SK-N-SH treated with all-trans-retinoic acid at 6 μM for 48 hours (cell line): Measurements from ENCODE around the gene PLA2G12B.
"Not testable (repeated sequence)": the region's sequence is repeated elsewhere in the genome, so short reads cannot be mapped to it uniquely, and the experiment has no call there.

ENCODE experiments used
- ATAC-seq: fragments of 200-7000 bp; cut with Tn5 transposase; 3 replicates; pipeline ENCODE4 v1.9.1; 2020; ENCODE audit warnings: mild to moderate bottlenecking, moderate library complexity
- ARNTL ChIP-seq: fragments of 450-650 bp; formaldehyde crosslinking; IDR thresholded peaks from 2 replicates; pipeline ENCODE4 v1.5.0; 2020; ENCODE audit warnings: low read depth, mild to moderate bottlenecking, moderate library complexity, borderline replicate concordance
- BACH2 ChIP-seq: fragments of 250-450 bp; sonication (Bioruptor Pico); IDR thresholded peaks from 2 replicates; pipeline ENCODE4 v1.9.0; 2021; ENCODE audit warnings: mild to moderate bottlenecking, borderline replicate concordance
- CSDC2 ChIP-seq: fragments of 250-450 bp; sonication (Bioruptor Pico); IDR thresholded peaks from 2 replicates; pipeline ENCODE4 v1.5.0; 2020; ENCODE audit warnings: mild to moderate bottlenecking, moderate library complexity
- ESRRG ChIP-seq: fragments of 250-450 bp; sonication (Bioruptor Pico); IDR thresholded peaks from 2 replicates; pipeline ENCODE4 v1.6.1; 2021; ENCODE audit warnings: mild to moderate bottlenecking
- GLIS3 ChIP-seq: fragments of 250-450 bp; sonication (Bioruptor Pico); IDR thresholded peaks from 2 replicates; pipeline ENCODE4 v1.5.0; 2020; ENCODE audit warnings: mild to moderate bottlenecking, moderate library complexity
- ISL1 ChIP-seq: fragments of 250-450 bp; sonication (Bioruptor Pico); IDR thresholded peaks from 2 replicates; pipeline ENCODE4 v2.1.2; 2022; ENCODE audit warnings: mild to moderate bottlenecking, moderate library complexity
- OSR1 ChIP-seq: fragments of 250-450 bp; sonication (Bioruptor Pico); IDR thresholded peaks from 2 replicates; pipeline ENCODE4 v1.8.0; 2022; ENCODE audit warnings: moderate library complexity, mild to moderate bottlenecking, inconsistent platforms
- PPARA ChIP-seq: fragments of 250-450 bp; sonication (Bioruptor Pico); IDR thresholded peaks from 2 replicates; pipeline ENCODE4 v1.5.0; 2020; ENCODE audit warnings: mild to moderate bottlenecking, borderline replicate concordance
- RARB ChIP-seq: fragments of 250-450 bp; sonication (Bioruptor Pico); IDR thresholded peaks from 2 replicates; pipeline ENCODE4 v1.8.0; 2021; ENCODE audit warnings: mild to moderate bottlenecking, moderate library complexity
- SNAI2 ChIP-seq: fragments of 250-450 bp; sonication (Bioruptor Pico); IDR thresholded peaks from 2 replicates; pipeline ENCODE4 v1.5.0; 2020; ENCODE audit warnings: mild to moderate bottlenecking, moderate library complexity
- TCF4 ChIP-seq: fragments of 250-450 bp; sonication (Bioruptor Pico); IDR thresholded peaks from 2 replicates; pipeline ENCODE4 v1.8.0; 2021; ENCODE audit warnings: mild to moderate bottlenecking, moderate library complexity, borderline replicate concordance
- TOX ChIP-seq: fragments of 250-450 bp; sonication (Bioruptor Pico); IDR thresholded peaks from 2 replicates; pipeline ENCODE4 v1.8.0; 2021; ENCODE audit warnings: mild to moderate bottlenecking, moderate library complexity, borderline replicate concordance
- ZC3H10 ChIP-seq: fragments of 250-450 bp; sonication (Bioruptor Pico); IDR thresholded peaks from 2 replicates; pipeline ENCODE4 v1.5.1; 2021; ENCODE audit warnings: mild to moderate bottlenecking, moderate library complexity
- ZFP3 ChIP-seq: fragments of 250-450 bp; sonication (Bioruptor Pico); IDR thresholded peaks from 2 replicates; pipeline ENCODE4 v1.5.0; 2020; ENCODE audit warnings: mild to moderate bottlenecking, moderate library complexity
- ZFP30 ChIP-seq: fragments of 450-650 bp; formaldehyde crosslinking; IDR thresholded peaks from 2 replicates; pipeline ENCODE4 v1.5.0; 2022; ENCODE audit warnings: mild to moderate bottlenecking, moderate library complexity
- ZNF70 ChIP-seq: fragments of 450-650 bp; formaldehyde crosslinking; IDR thresholded peaks from 2 replicates; pipeline ENCODE4 v1.5.0; 2020; ENCODE audit warnings: mild to moderate bottlenecking, moderate library complexity
- ZNF8 ChIP-seq: fragments of 450-650 bp; formaldehyde crosslinking; IDR thresholded peaks from 2 replicates; pipeline ENCODE4 v1.5.0; 2020; ENCODE audit warnings: mild to moderate bottlenecking, moderate library complexity
- TF ChIP-seq, protein P1 (sequence below): fragments of 250-450 bp; sonication (Bioruptor Pico); IDR thresholded peaks from 2 replicates; pipeline ENCODE4 v1.5.1; 2021; ENCODE audit warnings: mild to moderate bottlenecking, moderate library complexity
- TF ChIP-seq, protein P2 (sequence below): fragments of 250-450 bp; sonication (Bioruptor Pico); IDR thresholded peaks from 2 replicates; pipeline ENCODE4 v1.5.1; 2020; ENCODE audit warnings: low read depth, mild to moderate bottlenecking, moderate library complexity
- TF ChIP-seq, protein P3 (sequence below): fragments of 250-450 bp; sonication (Bioruptor Pico); IDR thresholded peaks from 2 replicates; pipeline ENCODE4 v1.8.0; 2020; ENCODE audit warnings: mild to moderate bottlenecking, moderate library complexity, borderline replicate concordance
- TF ChIP-seq, protein P4 (sequence below): fragments of 250-450 bp; sonication (Bioruptor Pico); IDR thresholded peaks from 2 replicates; pipeline ENCODE4 v1.5.0; 2020; ENCODE audit warnings: mild to moderate bottlenecking, moderate library complexity

Gene PLA2G12B

DNA sequence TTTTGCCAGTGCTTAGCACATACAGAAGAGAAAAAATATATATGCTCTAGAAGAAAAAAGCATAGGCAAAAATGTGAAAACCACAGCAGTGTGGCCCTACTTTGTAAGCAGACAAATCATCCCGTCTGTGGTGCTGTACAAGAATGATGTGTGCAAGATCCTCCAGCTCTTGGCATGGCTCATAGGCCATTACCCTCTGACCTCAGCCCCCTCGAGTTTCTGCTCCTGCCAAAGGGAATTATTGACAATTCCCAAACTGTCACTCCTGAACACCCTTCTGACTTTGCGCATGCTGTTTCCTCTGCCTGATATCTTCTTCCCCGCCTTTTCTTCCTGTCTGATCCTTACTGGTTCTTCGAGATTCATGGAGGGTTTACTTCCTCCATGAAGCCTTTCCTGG lies 27.1 kb downstream of the PLA2G12B start:
- TF ChIP-seq CSDC2 (CRISPR knock-in tag) (no peak), ARNTL (CRISPR knock-in tag) (no peak), TOX (no peak), RARB (CRISPR knock-in tag) (no peak), TCF4 (CRISPR knock-in tag) (no peak), SNAI2 (CRISPR knock-in tag) (no peak), ZNF8 (no peak), PPARA (CRISPR knock-in tag) (no peak), ZFP30 (CRISPR knock-in tag) (no peak), ESRRG (CRISPR knock-in tag) (no peak), BACH2 (CRISPR knock-in tag) (no peak), GLIS3 (CRISPR knock-in tag) (no peak)
- TF ChIP-seq, protein P1, sequence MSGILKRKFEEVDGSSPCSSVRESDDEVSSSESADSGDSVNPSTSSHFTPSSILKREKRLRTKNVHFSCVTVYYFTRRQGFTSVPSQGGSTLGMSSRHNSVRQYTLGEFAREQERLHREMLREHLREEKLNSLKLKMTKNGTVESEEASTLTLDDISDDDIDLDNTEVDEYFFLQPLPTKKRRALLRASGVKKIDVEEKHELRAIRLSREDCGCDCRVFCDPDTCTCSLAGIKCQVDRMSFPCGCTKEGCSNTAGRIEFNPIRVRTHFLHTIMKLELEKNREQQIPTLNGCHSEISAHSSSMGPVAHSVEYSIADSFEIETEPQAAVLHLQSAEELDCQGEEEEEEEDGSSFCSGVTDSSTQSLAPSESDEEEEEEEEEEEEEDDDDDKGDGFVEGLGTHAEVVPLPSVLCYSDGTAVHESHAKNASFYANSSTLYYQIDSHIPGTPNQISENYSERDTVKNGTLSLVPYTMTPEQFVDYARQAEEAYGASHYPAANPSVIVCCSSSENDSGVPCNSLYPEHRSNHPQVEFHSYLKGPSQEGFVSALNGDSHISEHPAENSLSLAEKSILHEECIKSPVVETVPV (CRISPR knock-in tag), result no peak
- TF ChIP-seq, protein P2, sequence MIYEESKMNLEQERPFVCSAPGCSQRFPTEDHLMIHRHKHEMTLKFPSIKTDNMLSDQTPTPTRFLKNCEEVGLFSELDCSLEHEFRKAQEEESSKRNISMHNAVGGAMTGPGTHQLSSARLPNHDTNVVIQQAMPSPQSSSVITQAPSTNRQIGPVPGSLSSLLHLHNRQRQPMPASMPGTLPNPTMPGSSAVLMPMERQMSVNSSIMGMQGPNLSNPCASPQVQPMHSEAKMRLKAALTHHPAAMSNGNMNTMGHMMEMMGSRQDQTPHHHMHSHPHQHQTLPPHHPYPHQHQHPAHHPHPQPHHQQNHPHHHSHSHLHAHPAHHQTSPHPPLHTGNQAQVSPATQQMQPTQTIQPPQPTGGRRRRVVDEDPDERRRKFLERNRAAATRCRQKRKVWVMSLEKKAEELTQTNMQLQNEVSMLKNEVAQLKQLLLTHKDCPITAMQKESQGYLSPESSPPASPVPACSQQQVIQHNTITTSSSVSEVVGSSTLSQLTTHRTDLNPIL (CRISPR knock-in tag), result no peak
- TF ChIP-seq, protein P3, sequence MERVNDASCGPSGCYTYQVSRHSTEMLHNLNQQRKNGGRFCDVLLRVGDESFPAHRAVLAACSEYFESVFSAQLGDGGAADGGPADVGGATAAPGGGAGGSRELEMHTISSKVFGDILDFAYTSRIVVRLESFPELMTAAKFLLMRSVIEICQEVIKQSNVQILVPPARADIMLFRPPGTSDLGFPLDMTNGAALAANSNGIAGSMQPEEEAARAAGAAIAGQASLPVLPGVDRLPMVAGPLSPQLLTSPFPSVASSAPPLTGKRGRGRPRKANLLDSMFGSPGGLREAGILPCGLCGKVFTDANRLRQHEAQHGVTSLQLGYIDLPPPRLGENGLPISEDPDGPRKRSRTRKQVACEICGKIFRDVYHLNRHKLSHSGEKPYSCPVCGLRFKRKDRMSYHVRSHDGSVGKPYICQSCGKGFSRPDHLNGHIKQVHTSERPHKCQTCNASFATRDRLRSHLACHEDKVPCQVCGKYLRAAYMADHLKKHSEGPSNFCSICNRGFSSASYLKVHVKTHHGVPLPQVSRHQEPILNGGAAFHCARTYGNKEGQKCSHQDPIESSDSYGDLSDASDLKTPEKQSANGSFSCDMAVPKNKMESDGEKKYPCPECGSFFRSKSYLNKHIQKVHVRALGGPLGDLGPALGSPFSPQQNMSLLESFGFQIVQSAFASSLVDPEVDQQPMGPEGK (CRISPR knock-in tag), result no peak
- TF ChIP-seq, all 23 proteins: peak for 0
- ATAC-seq, result no peak

DNA sequence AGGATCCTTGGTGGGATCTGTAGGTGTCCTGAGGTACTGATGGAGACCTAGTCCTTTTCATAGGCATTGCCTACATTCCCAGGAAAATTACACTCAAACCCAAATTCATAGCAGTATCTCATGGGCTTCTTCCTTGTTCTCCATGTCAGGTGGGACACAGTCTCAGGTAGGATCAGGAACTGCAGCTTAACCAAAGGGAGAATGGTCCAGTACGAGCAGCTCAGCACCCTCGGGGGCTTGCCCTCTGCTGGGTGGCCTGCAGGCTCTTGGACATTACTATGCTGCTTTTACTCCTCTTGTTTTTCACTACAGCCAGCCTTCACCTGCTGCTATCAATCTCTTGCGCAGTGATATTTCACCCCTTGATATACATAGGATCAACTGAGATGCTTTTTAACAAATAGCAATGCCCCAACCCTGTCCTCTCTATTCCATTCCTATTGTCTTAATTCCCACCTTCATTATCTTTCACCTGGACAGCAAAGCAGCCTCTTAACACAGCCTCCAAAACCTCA lies 28.6 kb downstream of the PLA2G12B start:
- no peak for TF ChIP-seq BACH2 (CRISPR knock-in tag)
- no peak for TF ChIP-seq PPARA (CRISPR knock-in tag)
- TF ChIP-seq, protein P2 (CRISPR knock-in tag), result no peak
- TF ChIP-seq ESRRG (CRISPR knock-in tag), result no peak
- TF ChIP-seq ZFP30 (CRISPR knock-in tag), result no peak
- no peak for TF ChIP-seq RARB (CRISPR knock-in tag)
- TF ChIP-seq ZNF8, result no peak
- TF ChIP-seq OSR1 (CRISPR knock-in tag), result no peak
- no peak for ATAC-seq

DNA sequence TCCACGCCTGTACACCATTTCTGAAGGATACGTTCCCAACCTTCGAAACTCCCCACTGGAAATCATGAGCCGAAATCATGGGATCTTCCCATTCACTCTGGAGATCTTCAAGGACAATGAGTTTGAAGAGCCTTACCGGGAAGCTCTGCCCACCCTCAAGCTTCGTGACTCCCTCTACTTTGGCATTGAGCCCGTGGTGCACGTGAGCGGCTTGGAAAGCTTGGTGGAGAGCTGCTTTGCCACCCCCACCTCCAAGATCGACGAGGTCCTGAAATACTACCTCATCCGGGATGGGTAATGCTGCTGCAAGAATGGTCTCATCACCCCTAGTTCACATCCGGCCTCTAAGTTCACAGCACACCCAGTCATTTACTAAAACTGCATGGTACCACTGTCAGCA lies 30.3 kb downstream of the PLA2G12B start:
- ATAC-seq, result no peak
- TF ChIP-seq, protein P1 (CRISPR knock-in tag), result no peak
- TF ChIP-seq TCF4 (CRISPR knock-in tag), result no peak
- TF ChIP-seq ARNTL (CRISPR knock-in tag), result no peak
- TF ChIP-seq ISL1, result no peak
- TF ChIP-seq ZNF8, result no peak
- TF ChIP-seq ZFP30 (CRISPR knock-in tag), result no peak
- TF ChIP-seq CSDC2 (CRISPR knock-in tag), result no peak
- TF ChIP-seq, protein P3 (CRISPR knock-in tag), result no peak
- TF ChIP-seq ZC3H10 (CRISPR knock-in tag), result no peak
- TF ChIP-seq OSR1 (CRISPR knock-in tag), result no peak
- TF ChIP-seq ZNF70 (CRISPR knock-in tag), result no peak
- TF ChIP-seq, protein P4, sequence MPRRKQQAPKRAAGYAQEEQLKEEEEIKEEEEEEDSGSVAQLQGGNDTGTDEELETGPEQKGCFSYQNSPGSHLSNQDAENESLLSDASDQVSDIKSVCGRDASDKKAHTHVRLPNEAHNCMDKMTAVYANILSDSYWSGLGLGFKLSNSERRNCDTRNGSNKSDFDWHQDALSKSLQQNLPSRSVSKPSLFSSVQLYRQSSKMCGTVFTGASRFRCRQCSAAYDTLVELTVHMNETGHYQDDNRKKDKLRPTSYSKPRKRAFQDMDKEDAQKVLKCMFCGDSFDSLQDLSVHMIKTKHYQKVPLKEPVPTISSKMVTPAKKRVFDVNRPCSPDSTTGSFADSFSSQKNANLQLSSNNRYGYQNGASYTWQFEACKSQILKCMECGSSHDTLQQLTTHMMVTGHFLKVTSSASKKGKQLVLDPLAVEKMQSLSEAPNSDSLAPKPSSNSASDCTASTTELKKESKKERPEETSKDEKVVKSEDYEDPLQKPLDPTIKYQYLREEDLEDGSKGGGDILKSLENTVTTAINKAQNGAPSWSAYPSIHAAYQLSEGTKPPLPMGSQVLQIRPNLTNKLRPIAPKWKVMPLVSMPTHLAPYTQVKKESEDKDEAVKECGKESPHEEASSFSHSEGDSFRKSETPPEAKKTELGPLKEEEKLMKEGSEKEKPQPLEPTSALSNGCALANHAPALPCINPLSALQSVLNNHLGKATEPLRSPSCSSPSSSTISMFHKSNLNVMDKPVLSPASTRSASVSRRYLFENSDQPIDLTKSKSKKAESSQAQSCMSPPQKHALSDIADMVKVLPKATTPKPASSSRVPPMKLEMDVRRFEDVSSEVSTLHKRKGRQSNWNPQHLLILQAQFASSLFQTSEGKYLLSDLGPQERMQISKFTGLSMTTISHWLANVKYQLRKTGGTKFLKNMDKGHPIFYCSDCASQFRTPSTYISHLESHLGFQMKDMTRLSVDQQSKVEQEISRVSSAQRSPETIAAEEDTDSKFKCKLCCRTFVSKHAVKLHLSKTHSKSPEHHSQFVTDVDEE, result no peak
- no peak for TF ChIP-seq BACH2 (CRISPR knock-in tag)
- TF ChIP-seq GLIS3 (CRISPR knock-in tag), result no peak
- no peak for TF ChIP-seq ZFP3 (CRISPR knock-in tag)

DNA sequence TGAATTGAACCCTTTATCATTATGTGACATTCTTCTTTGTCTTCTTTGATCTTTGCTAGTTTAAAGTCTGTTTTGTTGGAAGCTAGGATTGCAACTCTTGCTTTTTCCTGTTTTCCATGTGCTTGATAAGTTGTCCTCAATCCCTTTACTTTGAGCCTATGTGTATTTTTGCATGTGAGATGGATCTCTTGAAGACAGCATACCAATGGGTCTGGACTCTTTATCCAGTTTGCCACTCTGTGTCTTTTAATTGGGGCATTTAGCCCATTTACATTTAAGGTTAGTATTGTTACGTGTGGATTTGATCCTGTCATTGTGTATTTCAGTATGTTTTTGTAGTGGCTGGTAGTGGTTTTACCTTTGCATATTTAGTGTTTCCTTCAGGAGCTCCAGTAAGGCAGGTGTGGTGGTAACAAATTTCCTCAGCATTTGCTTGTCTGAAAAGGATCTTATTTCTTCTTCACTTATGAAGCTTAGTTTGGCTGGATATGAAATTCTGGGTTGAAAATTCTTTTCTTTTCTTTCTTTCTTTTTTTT lies 33.4 kb downstream of the PLA2G12B start:
- ATAC-seq, result not testable (repeated sequence)
